Activated CD4-positive, alpha-beta T cell treated with anti-CD3 and anti-CD28 coated beads, Interleukin-2, amount 50 U/mL, for 16 hours (primary cell): ENCODE results near the gene CRB2.
"Not testable (repeated sequence)": the region's sequence is repeated elsewhere in the genome, so short reads cannot be mapped to it uniquely, and the experiment has no call there.

Experiments used
- DNase-seq: peaks from one replicate; pipeline ENCODE4 v3.0.0-alpha.2; 2020

Gene CRB2

DNA sequence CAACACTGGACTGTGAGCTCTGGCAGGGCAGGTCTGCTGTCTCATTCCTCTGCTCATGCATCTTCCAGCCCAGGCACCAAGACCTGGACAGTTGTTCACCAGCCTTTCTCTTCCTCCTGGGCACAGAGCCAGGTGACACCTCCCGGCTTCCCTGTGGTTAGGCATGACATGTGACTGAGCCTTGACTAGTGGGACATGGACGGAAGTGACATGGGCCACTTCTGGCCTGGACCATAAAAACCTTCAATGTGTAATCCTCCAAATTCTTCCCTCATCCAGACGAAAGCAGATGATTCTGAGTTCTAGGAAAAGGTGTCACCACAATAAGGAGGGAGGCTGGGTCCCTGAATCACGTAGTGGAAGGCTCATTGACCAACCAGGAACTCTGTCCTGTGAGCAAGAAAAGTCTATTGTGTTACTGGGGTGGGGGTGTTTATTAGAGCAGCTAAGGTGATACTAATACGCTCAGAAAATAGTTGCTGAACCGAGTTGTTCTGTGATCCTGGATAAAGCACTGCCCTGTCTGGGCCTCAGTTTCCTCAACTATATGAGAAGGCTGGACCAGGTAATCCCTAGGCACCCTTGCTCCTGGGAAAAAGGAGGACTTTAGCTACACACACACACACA is 26.6 kb upstream of the CRB2 start:
- DNase-seq: no peak

DNA sequence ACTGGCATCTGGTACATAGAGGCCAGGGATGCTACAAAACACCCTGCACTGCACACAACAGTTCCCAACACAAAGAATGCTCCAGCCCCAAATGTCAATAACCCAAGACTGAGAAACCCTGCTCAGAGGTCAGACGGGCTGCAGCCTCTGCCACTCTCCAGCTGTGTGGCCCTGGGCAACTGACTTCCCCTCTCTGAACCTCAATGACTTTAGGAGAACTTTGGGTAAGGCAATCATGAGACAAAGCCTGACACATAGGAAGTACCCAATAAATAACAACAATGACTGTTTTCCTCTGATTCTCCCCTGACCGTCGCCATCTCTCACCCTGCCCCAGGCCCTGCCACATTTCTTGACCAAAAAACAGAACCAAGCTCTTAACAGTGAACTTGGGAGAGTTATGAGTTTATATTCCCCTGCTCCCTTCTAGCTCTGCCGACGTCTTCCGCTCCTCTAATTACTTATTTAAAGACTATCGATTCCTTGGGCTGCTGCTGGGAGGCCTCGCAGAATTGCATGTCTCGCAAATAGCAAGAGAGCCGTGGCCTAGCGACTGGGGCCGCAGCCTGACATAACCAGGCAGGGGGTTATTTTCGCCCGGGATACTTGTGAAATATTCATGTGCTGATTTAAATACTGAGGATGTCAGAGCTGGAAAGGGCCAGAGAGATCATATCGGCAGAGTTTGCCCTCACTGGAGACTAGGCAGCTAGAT is 24.5 kb upstream of the CRB2 start:
- DNase-seq: no peak

DNA sequence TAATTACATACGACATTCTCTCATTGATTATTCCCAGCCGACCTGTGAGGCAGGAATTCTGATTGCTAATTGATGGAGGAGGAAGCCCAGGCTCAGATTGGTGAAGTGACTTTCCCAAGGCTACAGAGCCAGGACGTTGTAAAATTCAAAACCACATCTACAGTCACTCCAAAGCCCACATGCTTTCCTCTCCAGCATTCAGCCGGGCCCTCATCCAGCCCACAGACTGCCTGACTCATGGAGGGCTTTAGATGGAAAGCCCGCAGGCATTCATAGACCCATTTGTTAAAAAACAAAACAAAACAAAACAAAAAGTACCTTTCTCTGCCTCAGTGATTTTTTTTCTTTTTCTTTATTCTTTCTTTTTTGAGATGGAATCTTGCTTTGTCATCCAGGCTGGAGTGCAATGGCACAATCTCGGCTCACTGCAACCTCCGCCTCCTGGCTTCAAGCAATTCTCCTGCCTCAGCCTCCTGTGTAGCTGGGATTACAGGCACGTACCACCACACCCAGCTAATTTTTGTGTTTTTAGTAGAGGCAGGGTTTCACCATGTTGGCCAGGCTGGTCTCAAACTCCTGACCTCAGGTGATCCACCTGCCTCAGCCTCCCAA is 22.8 kb upstream of the CRB2 start:
- not testable (repeated sequence) for DNase-seq

DNA sequence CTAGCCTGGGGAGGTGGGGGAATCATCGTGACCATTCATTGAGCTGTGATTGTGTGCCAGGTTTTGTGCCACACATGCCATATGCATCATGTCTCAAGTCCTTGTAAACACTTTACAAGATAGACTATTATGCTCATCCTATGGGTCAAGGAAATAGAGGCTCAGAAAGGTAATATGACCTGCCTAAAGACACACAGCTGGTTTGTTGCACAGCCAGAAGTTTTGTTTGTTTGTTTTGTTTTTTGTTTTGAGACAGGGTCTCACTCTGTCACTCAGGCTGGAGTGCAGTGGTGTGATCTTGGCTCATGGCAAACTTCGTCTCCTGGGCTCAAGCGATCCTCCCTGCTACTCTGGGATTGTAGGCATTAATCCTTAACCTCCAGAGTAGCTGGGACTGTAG is 21.4 kb upstream of the CRB2 start:
- DNase-seq: no peak

DNA sequence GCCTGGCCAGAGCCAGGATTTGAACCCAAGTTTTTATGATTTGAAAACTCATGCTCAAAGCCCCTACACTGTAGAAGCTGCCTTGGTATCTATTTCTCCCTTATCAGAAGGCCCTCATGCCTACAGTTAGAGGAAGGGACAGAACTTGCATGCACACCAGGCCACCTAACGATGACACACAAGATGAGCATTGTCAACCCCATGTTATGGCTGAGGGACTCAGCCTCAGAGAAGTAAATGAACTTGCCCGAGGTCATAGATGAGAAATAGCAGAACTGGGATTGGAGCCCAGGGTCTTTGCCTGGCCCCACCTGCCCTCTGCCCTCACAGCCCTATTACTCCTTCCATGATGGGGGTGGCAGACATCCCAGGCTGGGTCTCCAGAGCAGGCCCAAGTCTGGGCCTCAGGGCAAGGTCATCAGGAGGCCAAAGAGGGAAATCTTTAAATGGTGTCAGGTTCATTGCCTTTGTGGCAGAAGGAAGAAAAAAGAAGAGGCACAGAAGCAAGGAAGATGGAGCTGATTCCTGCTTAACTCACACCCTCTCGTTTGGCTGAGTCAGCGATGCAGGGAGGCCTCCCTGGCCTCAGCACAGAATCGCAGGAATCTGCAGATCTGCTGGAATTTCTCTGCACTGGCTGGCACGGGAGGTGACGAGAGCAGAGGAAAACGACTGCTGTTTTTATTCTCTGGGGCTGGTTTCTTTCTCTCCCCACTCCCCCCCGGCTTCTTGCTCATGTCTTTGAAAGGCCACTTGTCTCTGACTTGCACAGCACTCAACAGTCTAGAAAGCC is 20.6 kb upstream of the CRB2 start:
- no peak for DNase-seq

DNA sequence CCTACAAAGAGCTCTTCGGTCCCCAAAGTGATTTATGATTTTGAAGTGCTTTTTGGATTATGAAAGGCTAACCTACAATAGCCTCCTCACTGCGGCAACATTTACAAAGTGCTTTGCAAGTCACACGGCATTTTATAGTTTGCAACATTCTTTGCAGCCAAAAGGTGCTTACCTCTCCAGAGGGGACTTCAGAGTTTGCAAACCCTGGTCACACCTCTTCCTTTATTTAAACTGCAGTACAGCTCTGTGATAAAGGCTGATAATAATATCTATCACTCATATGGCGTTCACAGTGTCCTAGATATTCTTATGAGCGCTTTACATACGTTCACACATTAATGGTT is 20.0 kb upstream of the CRB2 start:
- DNase-seq: no peak

DNA sequence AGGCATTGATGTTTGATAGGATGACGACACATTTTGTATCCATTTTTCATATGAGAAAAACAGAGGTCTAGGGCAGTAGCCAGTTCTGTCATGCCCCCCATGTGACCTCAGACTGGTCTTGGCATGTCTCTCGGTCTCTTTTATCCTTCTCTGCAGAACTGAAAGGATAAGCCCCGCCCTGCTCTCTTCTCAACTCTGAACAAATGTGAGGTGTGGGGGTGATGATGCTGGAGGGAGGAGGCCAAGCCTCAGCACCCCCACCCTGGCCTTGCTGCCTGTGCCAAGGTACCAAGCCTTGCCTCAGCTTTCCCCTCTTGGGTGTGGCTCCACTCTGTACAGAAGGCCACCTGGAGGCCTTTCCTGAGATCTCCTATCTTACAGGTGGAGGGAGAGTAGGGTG is 19.5 kb upstream of the CRB2 start:
- DNase-seq: no peak

DNA sequence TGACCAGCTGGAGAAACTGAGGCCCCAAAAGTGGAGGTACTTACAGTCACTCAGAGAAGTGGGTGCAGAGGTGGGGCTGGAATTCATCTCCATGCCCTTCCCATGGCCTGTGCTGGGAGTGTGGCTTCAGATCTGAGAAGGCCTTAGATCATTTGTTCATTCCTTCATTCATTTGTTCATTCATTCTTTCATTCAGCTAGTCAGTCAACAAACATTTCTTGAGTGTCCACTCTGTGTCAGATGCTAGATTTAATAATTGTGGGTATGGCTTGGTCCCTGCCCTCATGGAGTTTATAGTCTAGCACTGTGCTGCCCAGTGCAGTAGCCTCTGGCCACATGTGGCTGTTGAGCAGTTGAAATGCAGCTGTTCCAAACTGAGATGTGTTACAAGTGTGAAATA is 19.0 kb upstream of the CRB2 start:
- DNase-seq: no peak

DNA sequence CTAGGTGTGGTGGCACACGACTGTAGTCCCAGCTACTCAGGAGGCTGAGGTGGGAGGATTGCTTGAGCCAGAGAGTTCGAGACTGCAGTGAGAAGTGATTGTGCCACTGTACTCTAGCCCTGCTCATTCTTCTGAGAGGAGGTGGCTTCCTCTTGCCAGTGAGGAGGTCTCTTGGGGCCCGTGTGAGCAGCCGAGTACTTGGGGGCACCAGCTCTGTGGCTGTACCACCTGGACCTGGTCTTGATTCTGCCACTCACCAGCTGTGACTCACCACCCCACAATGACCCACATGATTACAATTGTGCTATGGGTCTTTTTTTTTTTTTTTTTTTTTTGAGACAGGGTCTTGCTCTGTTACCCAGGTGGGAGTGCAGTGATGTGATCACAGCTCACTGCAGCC is 18.0 kb upstream of the CRB2 start:
- no peak for DNase-seq

DNA sequence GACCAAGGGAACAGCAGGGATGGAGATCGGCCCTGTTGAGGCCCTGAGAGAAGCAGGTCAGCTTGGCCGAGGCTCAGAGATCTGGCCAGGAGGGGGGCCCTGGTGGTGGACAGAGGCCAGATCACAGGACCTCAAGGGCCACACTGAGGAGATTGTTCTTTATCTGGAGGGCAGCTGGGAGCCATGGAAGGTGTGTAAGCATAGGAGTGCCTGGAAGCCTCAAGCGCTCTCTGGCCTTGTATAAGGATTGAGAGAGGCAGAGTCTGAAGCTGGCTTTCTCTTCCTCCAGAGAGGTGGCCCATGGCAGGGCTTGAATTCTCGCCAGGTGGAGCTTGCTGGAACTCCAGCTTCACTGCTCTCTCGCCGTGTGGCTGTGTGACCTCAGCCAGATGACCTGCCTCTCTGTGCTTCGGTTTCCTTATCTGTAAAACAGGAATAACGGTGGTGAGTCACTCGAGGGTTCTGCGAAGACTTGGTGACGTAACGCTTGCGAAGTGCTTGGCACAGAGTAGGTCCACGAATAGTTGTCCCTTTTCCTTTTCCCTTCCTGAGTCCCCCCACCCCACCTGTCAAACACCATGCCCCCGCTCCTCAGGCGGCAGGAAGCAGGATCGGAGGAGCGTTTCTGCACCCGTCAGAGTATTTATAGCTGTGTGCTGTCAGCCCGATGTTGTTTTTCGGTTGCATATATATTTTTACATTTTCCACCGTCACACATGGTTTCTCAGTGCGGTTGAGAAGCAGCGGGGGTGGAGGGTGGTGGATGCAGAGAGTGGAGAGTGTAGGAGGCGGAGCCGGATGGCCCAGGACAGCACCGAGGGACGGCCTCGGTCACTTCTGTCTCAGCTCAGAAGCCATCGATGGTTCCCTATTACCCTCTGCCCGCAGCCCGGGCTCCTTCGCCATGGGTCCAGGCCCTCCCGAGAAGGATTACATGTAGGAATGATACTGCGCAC is 17.0 kb upstream of the CRB2 start:
- peak; percentile 81 for DNase-seq

DNA sequence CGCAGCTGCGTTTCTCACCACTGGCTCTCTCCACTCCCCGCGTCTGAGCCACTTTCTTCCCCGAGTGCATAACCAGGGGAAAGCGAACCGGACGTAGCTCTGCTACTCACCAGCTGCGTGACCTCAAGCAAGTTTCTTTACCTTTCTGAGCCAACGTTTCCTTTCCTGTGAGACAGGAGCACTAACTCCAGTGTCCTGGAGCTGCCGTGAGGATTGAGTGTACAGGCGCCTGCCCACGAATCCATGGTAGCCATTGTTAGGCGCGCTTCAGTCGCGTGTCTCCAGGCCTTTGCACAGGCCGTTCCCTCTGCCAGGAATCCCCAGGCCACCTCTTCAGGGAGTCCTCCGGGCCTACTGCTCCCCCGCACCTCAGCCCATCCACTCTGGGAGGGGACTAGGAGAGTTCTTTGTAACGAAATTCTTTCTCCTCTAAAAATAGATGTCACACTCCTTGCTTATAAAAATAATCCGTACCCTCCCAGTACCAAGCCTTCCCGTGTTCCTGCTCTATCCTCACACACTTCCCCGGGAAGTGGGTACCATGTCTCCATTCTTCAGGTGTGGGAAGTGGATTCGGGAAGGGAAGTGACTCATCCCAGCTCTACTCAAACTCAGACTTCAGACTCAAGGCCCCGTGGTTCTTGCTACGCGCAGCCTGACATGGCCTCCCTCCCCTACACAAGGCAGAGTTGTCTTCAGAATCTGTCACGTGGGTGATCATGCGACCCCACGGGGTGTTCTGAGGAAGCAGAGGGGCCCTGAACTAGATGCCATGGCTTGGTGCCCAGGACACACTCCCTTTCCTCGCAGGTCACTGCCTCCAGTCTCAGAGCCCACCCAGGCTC is 16.1 kb upstream of the CRB2 start:
- DNase-seq: peak; percentile 84

DNA sequence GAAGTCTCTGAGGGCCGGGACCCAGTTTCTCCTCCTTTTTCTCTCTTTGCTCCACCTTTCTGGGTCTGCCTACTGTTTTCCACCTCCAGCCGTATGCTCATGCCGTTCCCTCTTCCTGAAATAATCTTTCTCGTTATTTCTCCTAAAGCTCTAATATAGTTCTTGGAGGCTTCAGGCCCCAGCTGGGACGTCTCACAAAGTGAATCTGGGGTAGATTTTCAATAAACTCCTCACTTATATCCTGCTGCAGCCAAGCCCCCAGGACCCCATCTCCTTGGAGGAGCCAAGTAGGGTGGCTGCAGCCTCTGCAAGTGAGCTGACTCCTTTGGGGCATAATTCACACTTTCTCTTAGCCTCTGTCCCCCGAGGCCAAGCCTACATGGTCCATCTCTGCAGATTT is 14.2 kb upstream of the CRB2 start:
- no peak for DNase-seq

DNA sequence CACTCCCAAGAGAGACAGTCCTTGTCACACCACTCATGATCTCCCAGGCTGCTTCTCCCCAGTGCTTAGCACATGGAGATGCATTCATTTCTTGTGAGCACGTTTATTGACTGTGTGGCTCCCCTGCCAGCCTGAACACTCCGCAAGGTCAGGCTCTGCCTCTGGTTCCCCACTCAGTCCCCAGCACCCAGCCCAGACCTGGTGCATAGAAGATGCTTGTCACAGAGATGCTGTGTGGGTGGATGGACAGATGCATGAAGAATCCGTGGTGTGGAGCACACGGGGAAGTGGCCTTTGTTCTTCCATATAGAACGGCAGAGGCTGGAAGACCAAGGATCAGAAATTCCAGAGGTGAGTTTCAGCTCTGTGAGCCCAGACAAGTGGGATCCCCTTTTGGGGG is 13.8 kb upstream of the CRB2 start:
- no peak for DNase-seq

DNA sequence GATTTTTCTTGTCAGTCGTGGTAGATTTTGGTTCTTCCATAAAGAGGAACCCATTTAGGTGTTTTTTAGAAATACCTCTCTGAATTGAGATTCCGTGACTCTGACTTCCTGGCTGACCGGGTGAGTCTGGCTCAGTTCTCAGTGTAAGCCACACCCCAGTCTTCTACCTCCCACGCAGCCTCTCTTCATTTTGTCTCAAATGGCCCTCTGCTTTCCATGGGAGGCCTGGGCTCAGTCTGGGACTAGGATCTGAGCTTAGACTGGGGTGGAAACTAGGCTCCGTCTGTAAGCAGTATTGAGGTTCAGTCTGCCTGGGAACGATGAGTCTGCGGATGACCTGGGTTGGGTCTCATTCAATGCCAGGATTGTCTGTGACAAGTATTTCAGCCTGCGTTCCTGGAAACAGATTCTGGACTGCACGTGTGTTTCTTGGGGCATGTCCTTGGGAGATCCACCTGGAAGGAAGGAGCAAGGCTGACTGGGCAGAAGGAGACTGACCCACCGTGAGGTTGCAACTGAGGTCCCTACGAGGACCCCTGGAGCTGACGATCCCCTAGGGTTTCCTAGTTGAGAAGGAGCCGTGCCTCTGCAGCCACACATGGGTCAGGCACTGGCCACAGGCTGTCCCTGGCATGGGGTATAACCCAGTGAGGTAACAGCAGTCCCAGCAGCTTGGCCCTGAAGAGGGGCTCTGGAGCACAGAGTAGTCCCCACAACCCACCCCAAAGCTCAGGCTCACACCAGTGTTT is 12.4 kb upstream of the CRB2 start:
- no peak for DNase-seq

DNA sequence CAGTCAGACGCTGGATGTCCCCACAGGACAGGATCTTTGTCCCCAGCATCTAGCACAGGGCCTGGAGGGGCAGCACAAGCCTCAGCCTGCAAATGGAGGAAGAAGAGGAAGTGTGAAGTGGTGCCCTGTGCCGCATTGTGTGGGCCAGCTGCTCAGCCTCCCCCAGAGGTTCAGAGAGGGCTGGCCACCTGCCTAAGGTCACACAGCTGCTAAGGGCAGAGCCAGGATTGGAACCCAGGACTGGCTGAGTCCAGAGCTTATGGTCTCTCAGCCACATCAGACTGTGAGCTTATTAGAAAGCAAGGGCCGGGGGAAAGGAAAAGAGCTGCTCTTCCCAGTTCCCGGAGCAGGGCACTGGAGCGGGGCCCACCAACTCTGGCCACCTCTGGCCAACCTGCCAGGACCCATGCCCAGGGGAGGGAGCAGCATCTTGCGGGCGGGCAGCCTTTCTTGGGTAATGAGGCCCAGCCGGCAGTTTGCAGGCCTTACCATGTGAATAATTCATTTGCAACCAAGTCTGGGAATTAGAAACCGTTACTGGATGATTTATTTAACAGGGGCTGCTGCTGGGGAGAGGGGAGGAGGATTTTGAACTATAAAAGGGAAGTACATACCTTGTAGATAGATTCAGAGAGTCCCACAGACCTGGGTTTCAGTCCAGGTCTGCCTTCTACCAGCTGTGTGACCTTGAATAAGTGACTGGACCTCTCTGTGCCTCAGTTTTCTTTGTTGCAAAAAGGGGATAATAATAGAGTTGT is 11.6 kb upstream of the CRB2 start:
- DNase-seq: no peak

DNA sequence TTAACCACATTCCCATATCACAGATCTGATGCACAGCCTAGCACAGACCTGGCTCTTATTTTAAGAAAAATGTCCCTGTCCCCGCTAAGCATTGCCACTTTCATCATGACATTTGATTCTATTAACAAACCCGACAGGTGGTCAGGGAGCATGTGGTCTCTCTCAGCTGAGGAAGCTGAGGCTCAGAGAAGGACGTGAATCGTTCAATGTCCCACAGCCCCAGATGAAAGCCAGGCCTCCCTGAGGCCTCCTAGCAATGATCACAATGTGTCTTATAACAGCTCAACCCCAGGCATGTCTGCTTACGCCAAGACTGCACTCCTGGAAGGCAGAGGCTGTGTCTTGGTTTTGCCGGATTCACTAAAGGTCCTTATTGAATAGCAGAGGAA is 10.4 kb upstream of the CRB2 start:
- no peak for DNase-seq

DNA sequence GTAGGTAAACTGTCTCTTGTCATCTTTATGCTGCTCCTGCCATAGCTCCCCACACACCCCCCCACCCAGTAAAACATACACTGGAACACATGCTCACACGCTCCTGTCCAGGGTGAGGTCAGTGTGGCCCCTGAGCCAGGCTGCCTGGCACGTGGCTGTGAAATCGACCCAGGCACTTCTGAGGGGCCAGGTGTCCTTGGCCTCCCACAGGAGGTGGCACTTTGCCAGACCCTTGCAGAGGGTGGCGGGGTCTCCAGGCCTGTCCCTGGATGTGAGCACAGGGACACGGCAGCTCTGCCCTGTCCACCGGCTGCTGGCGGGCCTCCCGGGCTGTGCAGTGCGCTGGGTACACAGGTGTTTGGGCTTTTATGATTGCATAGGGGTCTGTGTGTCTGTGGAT is 10.0 kb upstream of the CRB2 start:
- DNase-seq: no peak

DNA sequence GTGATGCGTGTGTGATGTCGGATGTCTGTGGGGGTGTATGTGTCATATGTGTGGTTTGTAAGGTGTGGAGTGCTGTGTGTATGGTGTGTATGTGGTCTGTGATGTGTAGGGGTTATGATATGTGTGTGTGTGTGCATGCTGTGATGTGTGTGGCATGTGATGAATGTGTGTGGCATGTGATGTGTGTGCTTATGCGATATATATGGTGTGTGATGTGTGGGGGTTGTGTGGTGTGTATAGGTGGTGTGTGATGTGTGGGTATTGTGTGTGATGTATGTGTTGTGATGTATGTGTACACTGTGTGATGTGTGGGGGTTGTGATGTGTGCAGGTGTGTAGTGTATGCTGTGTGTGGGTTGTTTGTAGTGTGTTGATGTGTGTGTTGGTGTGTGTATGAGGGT is 9.2 kb upstream of the CRB2 start:
- no peak for DNase-seq

DNA sequence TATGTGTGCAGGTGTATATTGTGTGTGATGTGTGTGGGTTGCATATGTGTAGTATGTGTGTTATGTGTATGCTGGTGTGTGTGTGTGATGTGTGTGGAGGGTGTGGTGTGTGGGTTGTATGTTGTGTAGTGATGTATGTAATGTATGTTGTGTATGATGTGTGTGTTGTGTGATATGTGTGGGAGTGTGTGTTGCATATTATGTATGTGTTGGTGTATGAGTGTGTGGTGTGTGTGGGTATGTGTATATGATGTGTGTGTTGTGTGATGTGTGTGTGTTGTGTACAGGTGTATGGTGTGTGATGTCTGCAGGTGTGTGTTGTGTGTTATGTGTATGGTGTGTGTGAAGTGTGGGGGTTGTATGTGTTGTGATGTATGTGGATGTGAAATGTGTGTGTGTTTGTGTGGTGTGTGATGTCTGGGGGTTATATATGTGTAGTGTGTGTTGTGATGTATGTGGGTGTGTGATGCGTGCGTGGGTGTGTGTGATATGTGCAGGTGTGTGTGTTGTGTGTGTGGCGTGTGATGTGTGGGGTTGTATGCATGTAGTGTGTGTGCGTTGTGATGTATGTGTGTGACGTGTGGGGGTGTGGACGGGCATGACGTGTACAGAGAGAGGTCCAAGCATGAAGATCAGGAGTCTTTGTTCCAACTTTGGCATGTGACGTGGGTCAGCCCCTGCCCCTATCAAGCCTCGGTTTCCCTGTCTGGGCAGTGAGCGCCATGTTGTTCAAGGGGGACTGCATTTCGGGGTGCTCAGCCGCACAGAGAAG is 8.5 kb upstream of the CRB2 start:
- no peak for DNase-seq
